Psoas muscle (tissue), 8 donors: Measurements from ENCODE around the gene RNF26. TPM values are rescaled to one million over a fixed set of nuclear protein-coding genes. Genes with fewer than 3 reads are reported as not detected.

Experiments
- ATAC-seq, 4 donors: fragments of 200-7000 bp; cut with Tn5 transposase; one replicate each; pipeline ENCODE4 v1.9.1; 2020; ENCODE audit warnings: moderate library complexity in 3 of 4, mild to moderate bottlenecking in 2 of 4
- DNase-seq, 2 donors: peaks; one replicate each; pipeline ENCODE4 v3.0.0-alpha.2; 2020
- H3K27ac ChIP-seq: fragments of 200-600 bp; one replicate; pipeline ENCODE4 v1.8.0; 2022
- H3K27me3 ChIP-seq, 3 donors: fragments of 200-600 bp in 1 of 3; one replicate each; pipeline versions ENCODE4 v1.6.1 to v1.8.0; 2013 to 2022; ENCODE audit warnings: low read length in 2 of 3, mild to moderate bottlenecking in 2 of 3, moderate library complexity in 1 of 3; ENCODE audit not compliant: insufficient read depth in 3 of 3
- H3K36me3 ChIP-seq, 2 donors: fragments of 200-600 bp in 1 of 2; one replicate each; pipeline versions ENCODE4 v1.6.1 to v1.8.0; 2013 to 2022; ENCODE audit warnings: low read depth in 1 of 2, mild to moderate bottlenecking in 1 of 2, moderate library complexity in 1 of 2; ENCODE audit not compliant: insufficient read depth in 1 of 2
- H3K4me1 ChIP-seq: fragments of 200-600 bp; one replicate; pipeline ENCODE4 v1.8.0; 2022
- H3K4me3 ChIP-seq: fragments of 200-600 bp; one replicate; pipeline ENCODE4 v1.8.0; 2022; ENCODE audit warnings: mild to moderate bottlenecking
- H3K9me3 ChIP-seq: fragments of 200-600 bp; one replicate; pipeline ENCODE4 v1.8.0; 2022
- WGBS, 3 donors: extraction: QIAGEN DNeasy Blood & Tissue Kit; methylation state at CpG; one replicate each; pipeline versions ENCODE4 v1.1.6 to v1.1.7; 2013; 5-methylcytosine and 5-hydroxymethylcytosine counted together
- intact Hi-C, 2 donors: fragments of 100-400 bp; cut with DNase I; formaldehyde crosslinking; loops; one replicate each; pipeline versions ENCODE4 v1.11.0 to v1.14.2; 2022
- polyA plus RNA-seq, 3 donors: library from polyadenylated mRNA; stranded (reverse); fragments of 200-250 nt; gene quantifications; one replicate each; pipeline ENCODE4 v1.2.3, GENCODE V29; 2013
- total RNA-seq, 4 donors: library from RNA; stranded (reverse); fragmentation: NEBNext Ultra II Directional in 2 of 4; extraction: Animal tissue kit (Norgen Biotek cat#: 25700) in 2 of 4; gene quantifications; one replicate each; pipeline versions ENCODE4 v1.2.1 to v1.2.4, GENCODE V29; 2021 to 2023
- TF ChIP-seq, protein P1 (sequence below): fragments of 200-600 bp; IDR thresholded peaks from one replicate; pipeline ENCODE4 v1.8.0; 2022; ENCODE audit warnings: antibody characterized with exemption
- donor health status: healthy with polysubstance abuse.
- donor health status: DM: no; HTN: no; CAD: no; lungs with moderate emphysema.
- donor health status: Bipolar disorder and iron deficiency.
- donor health status: healthy.
- donor health status: DM: yes; HTN: yes; CAD: no.
- donor health status: DM: no; HTN: no; CAD: no.
- donor health status: DM: no; HTN: no; CAD: no.
- donor health status: DM: yes; HTN: yes; CAD: no.

RNF26 gene
- total and polyA plus RNA-seq, 7 donors = 5.8 to 8.9 (median 7.3) TPM

- intact Hi-C loops = loop anchor here in 1 of 2 donors (10.0 kb wide), 1 partner anchor 112 kb away; the partner anchor contains the start of gene CBL
- DNase-seq (peak in 1 of 2 donors; percentile 51), ATAC-seq (peak; percentile 26 to 43 (median 32))
- TF ChIP-seq, protein P1, sequence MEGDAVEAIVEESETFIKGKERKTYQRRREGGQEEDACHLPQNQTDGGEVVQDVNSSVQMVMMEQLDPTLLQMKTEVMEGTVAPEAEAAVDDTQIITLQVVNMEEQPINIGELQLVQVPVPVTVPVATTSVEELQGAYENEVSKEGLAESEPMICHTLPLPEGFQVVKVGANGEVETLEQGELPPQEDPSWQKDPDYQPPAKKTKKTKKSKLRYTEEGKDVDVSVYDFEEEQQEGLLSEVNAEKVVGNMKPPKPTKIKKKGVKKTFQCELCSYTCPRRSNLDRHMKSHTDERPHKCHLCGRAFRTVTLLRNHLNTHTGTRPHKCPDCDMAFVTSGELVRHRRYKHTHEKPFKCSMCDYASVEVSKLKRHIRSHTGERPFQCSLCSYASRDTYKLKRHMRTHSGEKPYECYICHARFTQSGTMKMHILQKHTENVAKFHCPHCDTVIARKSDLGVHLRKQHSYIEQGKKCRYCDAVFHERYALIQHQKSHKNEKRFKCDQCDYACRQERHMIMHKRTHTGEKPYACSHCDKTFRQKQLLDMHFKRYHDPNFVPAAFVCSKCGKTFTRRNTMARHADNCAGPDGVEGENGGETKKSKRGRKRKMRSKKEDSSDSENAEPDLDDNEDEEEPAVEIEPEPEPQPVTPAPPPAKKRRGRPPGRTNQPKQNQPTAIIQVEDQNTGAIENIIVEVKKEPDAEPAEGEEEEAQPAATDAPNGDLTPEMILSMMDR = no peak
- peaks cover 4% of the 10 kb centered on the region for H3K4me1 ChIP-seq
- H3K27me3 ChIP-seq = no peaks in the 10 kb centered on the region
- 1 to 2% (median 1%) methylated on average over 40 to 74 of the region's 74 CpGs for WGBS, 3 donors
- peaks cover 2 to 19% of the 10 kb centered on the region in 2 donors for H3K36me3 ChIP-seq
- H3K9me3 ChIP-seq = no peaks in the 10 kb centered on the region
- H3K4me3 ChIP-seq = peak within 1 kb of the TSS; percentile 77
- peak within 1 kb of the TSS; percentile 80 for H3K27ac ChIP-seq
Measured at GRCh38 chr11:119316729-119317591, 17.4 kb upstream of the RNF26 start, which contains the start of gene MCAM. Gene MCAM, minus strand, starts transcription at chr11:119317130. Its CDS starts 29 bp downstream, at chr11:119317101.

DNA sequence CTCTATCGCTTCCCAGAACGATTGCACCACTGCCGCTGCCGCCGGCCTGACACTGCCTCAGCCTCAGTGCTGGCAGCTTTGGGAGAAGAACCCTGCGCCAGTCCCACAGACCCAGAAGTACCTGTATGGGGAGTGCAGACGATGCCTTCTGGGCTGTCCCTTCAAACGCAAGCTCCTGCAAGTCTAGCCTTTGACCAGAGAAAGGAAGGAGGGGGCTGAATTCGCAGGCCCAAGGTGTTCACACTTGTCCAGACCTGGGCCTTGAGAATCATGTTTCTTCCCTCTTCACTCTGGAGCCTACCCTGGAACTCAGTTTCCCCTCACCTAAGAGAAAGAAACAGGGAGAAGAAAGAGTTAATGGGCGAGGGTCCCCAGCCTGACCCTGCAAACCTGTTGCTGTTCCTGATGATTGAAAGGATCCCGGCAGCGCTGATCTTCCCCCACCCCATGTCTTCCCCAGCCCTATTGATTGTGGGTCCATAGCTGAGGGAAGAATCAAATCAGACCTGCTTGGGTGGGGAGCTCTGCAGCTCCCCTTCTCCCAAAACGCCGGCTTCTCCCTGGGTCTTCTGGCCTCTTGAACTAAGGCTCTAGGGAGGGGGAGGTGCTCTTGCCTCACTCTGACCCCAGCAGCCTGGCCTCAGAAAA lies 16.6 kb upstream of the RNF26 start:
- ATAC-seq = peak in 1 of 4 donors; percentile 46
- TF ChIP-seq, protein P1 = no peak
- peak overlapping the region; percentile 77 for H3K4me3 ChIP-seq

DNA sequence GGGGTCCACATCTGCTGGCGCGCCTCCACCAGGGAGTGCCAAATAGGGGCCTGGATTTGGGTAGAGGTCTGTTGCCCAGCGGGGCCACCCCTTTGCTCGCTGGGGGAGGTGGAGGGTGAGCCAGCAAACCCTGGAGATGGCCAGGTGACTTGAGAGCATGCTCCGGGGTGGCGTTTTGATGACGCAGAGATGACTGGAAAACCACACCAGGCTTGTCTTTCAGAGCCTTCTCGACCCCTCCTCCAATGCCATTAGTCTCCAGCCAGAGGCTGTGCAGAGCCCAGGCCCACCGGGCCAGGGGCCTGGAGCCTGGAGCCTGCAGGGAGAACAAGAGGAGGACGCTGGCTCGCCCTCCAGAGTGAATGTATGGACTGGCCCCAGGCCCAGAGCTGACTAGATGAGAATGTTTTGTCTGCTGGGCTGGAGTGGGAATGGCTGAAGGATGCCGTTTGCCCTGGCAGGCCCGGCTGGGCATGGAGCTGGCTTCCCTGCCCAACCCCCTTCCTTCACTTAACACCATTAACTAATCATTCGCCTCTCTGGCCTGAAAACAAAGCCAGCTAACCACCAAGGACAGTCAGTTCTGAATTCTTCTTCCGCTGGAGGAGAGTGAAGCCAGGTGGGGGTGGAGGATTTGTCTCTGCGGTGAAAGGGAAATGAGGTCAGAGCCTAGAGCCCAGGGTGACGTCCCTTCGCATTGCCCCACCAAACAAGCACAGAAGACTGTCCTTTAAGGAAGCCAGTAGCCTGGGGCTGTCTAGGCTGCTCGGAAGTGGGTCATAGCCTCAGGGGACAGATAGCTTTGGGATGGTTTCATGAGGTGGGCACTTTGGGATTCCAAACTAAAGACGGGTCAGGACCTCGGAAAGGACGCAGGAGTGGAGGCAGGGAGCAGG lies 15.8 kb upstream of the RNF26 start:
- Histone ChIP-seq H3K4me1 (peaks cover 9% of the 10 kb centered on the region), H3K27ac (peak overlapping the region; percentile 80), H3K36me3 (peaks cover 0 to 7% of the 10 kb centered on the region in 2 donors), H3K27me3 (no peaks in the 10 kb centered on the region), H3K9me3 (no peaks in the 10 kb centered on the region), H3K4me3 (peak overlapping the region; percentile 77)
- 66 to 78% (median 71%) methylated on average over 22 of the region's 22 CpGs for WGBS, 3 donors
- intact Hi-C loops = loop anchor here in 1 of 2 donors (10.0 kb wide), 1 partner anchor 114 kb away; the partner anchor contains the start of gene CBL
- TF ChIP-seq, protein P1 = no peak
- peak in 2 of 4 donors; percentile 7 to 18 for ATAC-seq
- no peak for DNase-seq

More for the DNA sequence above, 16.6 kb upstream of the RNF26 start:
- no peaks in the 10 kb centered on the region for H3K27me3 ChIP-seq
- peaks cover 4% of the 10 kb centered on the region for H3K4me1 ChIP-seq
- DNase-seq = no peak
- H3K27ac ChIP-seq = peak overlapping the region; percentile 80
- no peaks in the 10 kb centered on the region for H3K9me3 ChIP-seq
- WGBS, 3 donors = 56 to 57% (median 56%) methylated on average over 14 of the region's 14 CpGs
- peaks cover 2 to 13% of the 10 kb centered on the region in 2 donors for H3K36me3 ChIP-seq
- intact Hi-C loops = loop anchor here in 1 of 2 donors (10.0 kb wide), 1 partner anchor 113 kb away; the partner anchor contains the start of gene CBL

DNA sequence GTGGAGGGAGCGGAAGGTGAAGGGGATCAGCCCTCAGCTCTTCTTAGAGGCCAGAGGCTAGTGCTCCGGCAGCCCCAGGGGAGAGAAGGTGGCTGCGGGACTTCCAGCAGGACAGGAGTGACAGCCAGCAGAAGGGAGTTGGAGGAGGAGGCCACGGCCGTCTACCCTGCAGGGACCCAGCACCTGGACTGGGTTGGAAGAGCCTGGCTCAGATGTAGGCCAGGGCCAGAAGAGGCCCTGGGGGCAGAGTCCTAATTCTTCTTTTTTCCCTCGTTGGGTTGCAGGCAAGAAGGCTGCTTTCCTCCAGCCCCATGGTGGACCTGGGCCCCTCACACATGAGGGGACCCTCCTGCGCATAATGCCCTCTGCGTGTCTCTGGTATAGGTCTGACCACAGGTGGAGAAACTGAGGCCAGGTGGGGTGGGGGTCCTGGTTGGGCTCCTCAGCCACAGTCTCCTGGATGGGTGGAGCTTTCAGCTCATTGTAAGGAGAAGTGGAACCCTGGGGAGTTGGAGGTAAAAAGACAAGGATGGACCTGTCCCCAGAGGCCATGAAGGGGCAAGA lies 15.1 kb upstream of the RNF26 start:
- ATAC-seq (no peak), DNase-seq (no peak)
- Histone ChIP-seq H3K4me1 (peaks cover 9% of the 10 kb centered on the region), H3K4me3 (peak overlapping the region; percentile 19), H3K27me3 (no peaks in the 10 kb centered on the region), H3K9me3 (no peaks in the 10 kb centered on the region), H3K36me3 (peaks cover 0 to 7% of the 10 kb centered on the region in 2 donors), H3K27ac (peak overlapping the region; percentile 80)
- TF ChIP-seq, protein P1 = no peak
- intact Hi-C loops = loop anchor here in 1 of 2 donors (10.0 kb wide), 1 partner anchor 114 kb away; the partner anchor contains the start of gene CBL
- 70 to 74% (median 71%) methylated on average over 8 of the region's 8 CpGs for WGBS, 3 donors
